ENCODE results near the gene OR4A15.

The OR4A15 gene

DNA sequence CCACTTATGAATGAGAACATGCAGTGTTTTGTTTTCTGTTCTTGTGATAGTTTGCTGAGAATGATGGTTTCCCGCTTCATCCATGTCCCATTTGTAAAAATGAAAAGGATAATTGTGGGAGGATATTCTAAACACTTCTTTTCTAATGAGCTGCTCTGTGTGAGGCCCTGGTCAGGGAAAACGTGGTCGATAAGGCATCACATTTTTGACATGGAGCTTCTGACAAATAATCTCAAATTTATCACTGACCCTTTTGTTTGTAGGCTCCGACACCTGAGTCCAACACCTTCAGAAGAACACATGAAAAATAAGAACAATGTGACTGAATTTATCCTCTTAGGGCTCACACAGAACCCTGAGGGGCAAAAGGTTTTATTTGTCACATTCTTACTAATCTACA, at the start of gene OR4A15:
Gene OR4A15, plus strand, starts transcription at position 301 of the 400 bp plus-strand sequence. Its CDS starts 0 bp downstream, at position 301.
- no peak for DNase-seq (ENCODE audit: low spot score)

DNA sequence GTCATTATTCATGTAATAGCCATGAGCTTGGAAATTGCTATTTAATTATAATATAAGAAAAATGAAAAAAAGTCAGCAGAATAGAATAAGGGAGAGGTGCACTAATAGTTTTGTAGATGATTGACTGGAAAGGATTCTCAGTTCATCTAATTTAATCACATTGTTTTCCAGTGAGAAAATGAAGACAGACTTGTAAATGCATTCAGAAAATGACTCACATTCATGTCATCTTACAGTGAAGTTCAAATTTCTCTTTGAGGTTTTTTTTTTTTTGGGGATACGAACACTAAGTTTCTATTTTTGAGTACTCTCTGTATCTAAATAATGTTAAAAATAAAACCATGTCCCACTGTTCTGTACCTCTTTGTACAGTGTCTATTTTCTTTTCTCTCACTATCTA, 43.3 kb upstream of the OR4A15 start:
- DNase-seq (ENCODE audit: low spot score) = no peak

DNA sequence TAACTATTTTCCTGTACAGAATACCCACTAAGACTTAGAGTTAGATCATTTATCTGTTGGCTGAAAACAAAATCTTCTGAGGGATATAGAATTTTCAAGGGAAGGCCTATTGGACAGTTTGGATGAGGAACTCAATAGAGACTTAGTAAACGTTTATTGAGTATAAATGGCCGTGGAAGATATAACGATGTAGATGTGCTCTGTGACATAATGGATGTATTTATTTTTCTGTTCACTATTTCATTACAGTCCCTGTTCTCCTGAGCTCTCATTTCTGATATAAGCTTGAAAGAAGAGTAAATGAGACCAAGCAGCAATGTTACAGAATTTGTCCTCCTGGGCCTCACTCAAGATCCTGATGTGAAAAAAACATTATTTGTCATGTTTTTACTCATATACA, 24.9 kb upstream of the OR4A15 start, which contains the start of gene OR4A16:
Gene OR4A16, plus strand, starts transcription at position 301 of the 400 bp plus-strand sequence. Its CDS starts 0 bp downstream, at position 301.
- no peak for DNase-seq (ENCODE audit: low spot score)

DNA sequence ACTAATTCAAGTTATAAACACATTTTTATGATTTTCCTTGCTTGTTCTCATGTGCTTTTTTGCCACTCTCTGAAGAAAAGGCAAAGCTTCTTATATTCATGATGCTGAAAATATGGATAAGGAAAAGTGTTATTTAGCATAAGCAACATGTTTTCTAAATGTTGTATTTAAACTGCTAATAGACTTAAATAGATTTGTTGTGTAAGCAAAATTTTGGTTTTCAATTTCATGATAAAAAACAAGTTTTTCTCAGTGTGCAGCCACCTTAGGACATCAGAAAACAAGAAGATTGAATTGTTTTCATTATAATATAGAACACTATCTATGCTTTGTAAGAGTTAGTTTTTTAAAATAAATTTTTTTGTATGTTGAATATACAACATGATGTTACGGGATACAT, 22.5 kb upstream of the OR4A15 start:
- no peak for DNase-seq (ENCODE audit: low spot score)

DNA sequence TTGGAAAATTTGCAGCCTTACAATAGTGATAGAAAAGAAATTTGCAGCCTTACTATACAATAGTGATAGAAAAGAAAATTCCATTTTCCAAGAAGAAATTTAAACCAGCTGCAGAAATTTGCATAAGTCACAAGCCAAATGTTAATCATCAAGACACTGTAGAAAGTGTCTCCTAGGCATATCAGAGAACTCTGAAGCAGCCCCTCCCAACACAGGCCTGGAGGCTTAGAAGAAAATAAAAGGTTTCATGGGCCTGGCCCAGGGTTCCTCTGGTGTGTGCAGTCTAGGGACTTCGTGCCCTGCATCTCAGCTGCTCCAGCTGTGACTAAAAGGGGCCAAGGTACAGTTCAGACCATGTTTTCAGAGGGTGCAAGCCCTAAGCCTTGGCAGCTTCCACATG, 18.7 kb upstream of the OR4A15 start:
- no peak for DNase-seq (ENCODE audit: low spot score)

DNA sequence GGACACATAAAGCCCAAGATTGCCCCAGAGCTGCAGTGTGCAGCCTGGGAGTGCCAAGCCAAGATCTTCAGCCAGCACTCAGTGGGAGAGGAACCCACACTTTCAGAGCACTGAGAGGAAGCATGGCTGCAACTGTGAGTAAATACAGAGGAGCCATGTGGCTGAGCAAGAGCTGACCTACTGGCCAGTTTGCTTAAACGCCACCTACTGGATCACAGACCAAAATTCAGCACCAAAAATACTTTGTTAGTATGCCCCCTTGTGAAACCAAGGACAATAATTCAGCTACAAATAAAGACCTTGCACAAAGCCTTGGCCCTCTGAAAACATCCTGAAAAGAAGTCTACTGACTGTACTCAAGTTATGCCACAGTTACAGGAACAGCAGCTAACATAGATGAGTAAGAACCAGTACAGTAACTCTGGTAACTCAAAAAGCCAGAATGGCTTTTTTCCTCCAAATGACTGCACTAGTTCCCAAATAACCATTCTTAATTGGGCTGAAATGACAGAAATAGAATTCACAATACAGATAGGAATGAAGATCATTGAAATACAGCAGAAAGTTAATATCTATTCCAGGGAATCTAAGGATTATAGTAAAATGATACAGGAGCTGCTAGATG, 10.1 kb upstream of the OR4A15 start:
- DNase-seq (ENCODE audit: low spot score) = no peak

DNA sequence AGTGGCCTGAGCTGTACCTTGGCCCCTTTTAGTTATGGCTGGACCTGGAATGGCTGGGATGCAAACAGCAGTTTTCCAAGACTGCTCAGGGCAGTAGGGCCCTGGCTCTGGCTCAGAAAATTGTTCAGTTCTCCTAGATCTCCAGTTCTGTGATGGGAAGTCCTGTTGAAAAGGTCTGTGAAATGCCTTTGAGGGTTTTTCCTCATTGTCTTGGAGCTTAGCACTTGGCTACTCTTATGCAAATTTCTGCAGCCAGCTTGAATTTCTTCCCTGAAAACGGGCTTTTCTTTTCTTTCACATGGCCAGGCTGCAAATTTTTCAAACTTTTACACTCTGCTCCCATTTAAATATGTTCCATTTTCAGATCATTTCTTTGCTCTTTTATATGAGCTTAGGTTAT, 33.2 kb downstream of the OR4A15 start:
- DNase-seq (ENCODE audit: low spot score) = no peak
